ENCODE data around the gene AOX1. TPM values are rescaled to one million over a fixed set of nuclear protein-coding genes. Genes with fewer than 3 reads are reported as not detected.

AOX1 gene
- total RNA-seq, 1 donor from 2014 or later, result 3.6 TPM

DNA sequence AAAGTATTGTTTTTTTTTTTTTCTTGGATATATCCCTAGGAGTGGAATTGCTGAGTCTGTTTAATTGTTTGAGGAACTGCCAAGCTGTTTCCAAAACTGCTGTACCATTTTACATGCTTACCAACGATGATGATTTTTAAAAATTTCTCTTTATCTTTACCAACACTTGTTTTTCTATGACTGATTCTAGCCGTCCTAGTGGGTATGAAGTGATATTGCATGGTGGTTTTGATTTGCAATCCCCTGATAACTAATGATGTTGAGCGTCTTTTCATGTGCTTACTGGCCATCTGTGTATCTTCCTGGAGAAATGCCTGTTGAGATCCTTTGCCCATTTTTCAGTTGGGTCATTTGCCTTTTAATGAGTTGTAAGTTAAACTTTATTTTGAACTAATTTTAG, 8.8 kb upstream of the AOX1 start:
- TF ChIP-seq, protein P1, sequence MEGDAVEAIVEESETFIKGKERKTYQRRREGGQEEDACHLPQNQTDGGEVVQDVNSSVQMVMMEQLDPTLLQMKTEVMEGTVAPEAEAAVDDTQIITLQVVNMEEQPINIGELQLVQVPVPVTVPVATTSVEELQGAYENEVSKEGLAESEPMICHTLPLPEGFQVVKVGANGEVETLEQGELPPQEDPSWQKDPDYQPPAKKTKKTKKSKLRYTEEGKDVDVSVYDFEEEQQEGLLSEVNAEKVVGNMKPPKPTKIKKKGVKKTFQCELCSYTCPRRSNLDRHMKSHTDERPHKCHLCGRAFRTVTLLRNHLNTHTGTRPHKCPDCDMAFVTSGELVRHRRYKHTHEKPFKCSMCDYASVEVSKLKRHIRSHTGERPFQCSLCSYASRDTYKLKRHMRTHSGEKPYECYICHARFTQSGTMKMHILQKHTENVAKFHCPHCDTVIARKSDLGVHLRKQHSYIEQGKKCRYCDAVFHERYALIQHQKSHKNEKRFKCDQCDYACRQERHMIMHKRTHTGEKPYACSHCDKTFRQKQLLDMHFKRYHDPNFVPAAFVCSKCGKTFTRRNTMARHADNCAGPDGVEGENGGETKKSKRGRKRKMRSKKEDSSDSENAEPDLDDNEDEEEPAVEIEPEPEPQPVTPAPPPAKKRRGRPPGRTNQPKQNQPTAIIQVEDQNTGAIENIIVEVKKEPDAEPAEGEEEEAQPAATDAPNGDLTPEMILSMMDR (IDR thresholded peaks at IDR 0.05; ENCODE audit: borderline replicate concordance), result no peak
- intact Hi-C loops (cut with micrococcal nuclease), result loop anchor here (5.0 kb wide), 1 partner anchor 125 kb away; no protein-coding TSS in a partner anchor

GRCh38 chr2:200578778-200579177, 7.0 kb upstream of the AOX1 start:
- no peaks in the 10 kb centered on the region for H3K9me3 ChIP-seq (replicated peaks)
- no peak overlapping the region for H3K27ac ChIP-seq (replicated peaks)
- intact Hi-C loops (cut with micrococcal nuclease), result loop anchor here (5.0 kb wide), 1 partner anchor 124 kb away; no protein-coding TSS in a partner anchor
- no peak for DNase-seq
- H3K4me3 ChIP-seq, result no peak overlapping the region
- H3K27me3 ChIP-seq (ENCODE audit: low read depth), result no peaks in the 10 kb centered on the region
- TF ChIP-seq, protein P1 (IDR thresholded peaks at IDR 0.05; ENCODE audit: borderline replicate concordance), result peak; percentile 28
- no peaks in the 10 kb centered on the region for H3K36me3 ChIP-seq
- H3K4me1 ChIP-seq, result no peaks in the 10 kb centered on the region

More for the DNA sequence above, 8.8 kb upstream of the AOX1 start:
- Histone ChIP-seq H3K4me3 (no peak overlapping the region), H3K27me3 (ENCODE audit: low read depth) (no peaks in the 10 kb centered on the region), H3K27ac (replicated peaks) (no peak overlapping the region), H3K9me3 (replicated peaks) (no peaks in the 10 kb centered on the region), H3K36me3 (no peaks in the 10 kb centered on the region), H3K4me1 (no peaks in the 10 kb centered on the region)
- DNase-seq, result no peak

DNA sequence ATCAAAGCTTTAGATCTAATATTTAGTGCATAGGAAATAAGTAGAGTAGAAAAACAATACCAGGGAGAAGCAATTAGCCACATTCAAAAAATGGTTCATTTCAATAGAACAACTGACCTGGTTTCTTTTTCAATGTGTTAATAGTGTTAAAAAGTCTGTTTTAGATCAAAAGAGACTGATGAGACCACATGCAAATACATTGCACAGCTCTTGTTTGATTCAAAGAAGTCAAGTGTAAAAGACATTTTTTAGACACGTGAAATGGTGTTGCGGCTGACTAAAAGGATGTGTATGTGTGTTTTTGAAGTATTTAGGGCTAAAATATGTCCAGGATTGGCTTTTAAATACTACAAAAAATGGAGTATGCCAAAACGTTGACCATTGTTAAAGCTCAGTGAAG, 1.2 kb upstream of the AOX1 start:
- no peaks in the 10 kb centered on the region for H3K36me3 ChIP-seq
- H3K27ac ChIP-seq (replicated peaks), result no peak overlapping the region
- no peaks in the 10 kb centered on the region for H3K9me3 ChIP-seq (replicated peaks)
- no peak for DNase-seq
- peaks cover 7% of the 10 kb centered on the region for H3K27me3 ChIP-seq (ENCODE audit: low read depth)
- H3K4me1 ChIP-seq, result peaks cover 17% of the 10 kb centered on the region
- TF ChIP-seq, protein P1 (IDR thresholded peaks at IDR 0.05; ENCODE audit: borderline replicate concordance), result no peak
- no peak overlapping the region for H3K4me3 ChIP-seq
- intact Hi-C loops (cut with micrococcal nuclease), result no loop called here

- intact Hi-C loops (cut with micrococcal nuclease), result no loop called here
- TF ChIP-seq, protein P1 (IDR thresholded peaks at IDR 0.05; ENCODE audit: borderline replicate concordance), result no peak
- Histone ChIP-seq H3K27ac (replicated peaks) (peak overlapping the region; percentile 74), H3K36me3 (no peaks in the 10 kb centered on the region), H3K4me3 (peak overlapping the region; percentile 73), H3K27me3 (ENCODE audit: low read depth) (peaks cover 7% of the 10 kb centered on the region), H3K4me1 (peaks cover 17% of the 10 kb centered on the region), H3K9me3 (replicated peaks) (no peaks in the 10 kb centered on the region)
- DNase-seq, result no peak
Observed at GRCh38 chr2:200585340-200585729, 479 bp upstream of the AOX1 start.

- DNase-seq, result no peak
- Histone ChIP-seq H3K36me3 (no peaks in the 10 kb centered on the region), H3K4me3 (peak overlapping the region; percentile 73), H3K4me1 (peaks cover 17% of the 10 kb centered on the region), H3K27ac (replicated peaks) (peak overlapping the region; percentile 74), H3K27me3 (ENCODE audit: low read depth) (peaks cover 18% of the 10 kb centered on the region), H3K9me3 (replicated peaks) (no peaks in the 10 kb centered on the region)
- TF ChIP-seq, protein P1 (IDR thresholded peaks at IDR 0.05; ENCODE audit: borderline replicate concordance), result no peak
- intact Hi-C loops (cut with micrococcal nuclease), result no loop called here
Observed at GRCh38 chr2:200586644-200586975, 796 bp downstream of the AOX1 start.
